GOT3 (cell line): ENCODE results near the gene IGLON5.

Source experiments
- DNase-seq: peaks from one replicate; lab custom pipeline; 2025; ENCODE audit warnings: mixed read lengths; lab: John Stamatoyannopoulos, UW

The IGLON5 gene

GRCh38 chr19:51317968-51318367 is 6.5 kb downstream of the IGLON5 start:
- DNase-seq: no peak

DNA sequence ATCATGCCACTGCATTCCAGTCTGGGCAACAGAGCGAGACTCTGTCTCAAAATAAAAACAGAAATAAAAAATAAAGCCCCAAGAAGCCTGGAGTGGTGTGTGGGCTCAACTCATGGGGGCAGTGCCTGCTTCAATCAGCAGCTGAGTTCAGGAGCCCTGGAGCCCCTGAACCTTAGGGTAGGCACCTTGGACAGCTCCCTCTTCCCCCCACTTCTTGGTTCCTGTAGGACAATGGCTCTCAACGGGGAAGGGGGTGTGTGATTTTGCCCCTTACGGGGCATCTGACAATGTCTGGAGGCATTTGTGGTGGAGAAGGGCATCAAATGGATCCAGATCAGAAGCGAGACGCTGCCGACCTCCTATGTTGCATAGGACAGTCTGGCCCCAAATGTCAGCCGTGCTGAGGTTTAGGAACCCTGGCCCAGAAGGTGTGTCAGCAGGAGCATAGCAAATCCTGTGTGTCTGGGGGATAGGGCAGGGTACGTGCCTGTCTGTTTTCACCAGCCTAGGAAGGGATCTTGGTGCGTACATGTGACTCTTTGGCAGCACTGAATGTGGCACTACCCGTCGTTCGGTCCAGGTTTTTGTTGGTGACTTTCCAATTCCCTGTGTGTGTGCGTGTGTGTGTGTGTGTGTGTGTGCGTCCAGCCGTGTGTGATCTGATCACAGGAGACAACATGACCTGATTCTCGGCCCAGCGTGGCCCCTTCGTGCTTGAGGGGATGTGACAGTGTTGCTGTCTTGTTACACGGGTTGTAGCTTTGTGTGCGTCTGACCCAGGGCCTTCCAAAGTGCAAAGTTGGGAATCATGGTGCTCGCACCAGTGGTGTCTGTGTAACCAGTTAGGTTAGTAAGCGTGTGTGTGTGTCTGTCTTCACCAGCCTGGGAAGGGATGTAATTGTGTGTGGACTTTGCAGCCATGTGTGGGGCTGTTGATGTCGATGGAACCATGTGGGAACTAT is 7.5 kb downstream of the IGLON5 start:
- no peak for DNase-seq

DNA sequence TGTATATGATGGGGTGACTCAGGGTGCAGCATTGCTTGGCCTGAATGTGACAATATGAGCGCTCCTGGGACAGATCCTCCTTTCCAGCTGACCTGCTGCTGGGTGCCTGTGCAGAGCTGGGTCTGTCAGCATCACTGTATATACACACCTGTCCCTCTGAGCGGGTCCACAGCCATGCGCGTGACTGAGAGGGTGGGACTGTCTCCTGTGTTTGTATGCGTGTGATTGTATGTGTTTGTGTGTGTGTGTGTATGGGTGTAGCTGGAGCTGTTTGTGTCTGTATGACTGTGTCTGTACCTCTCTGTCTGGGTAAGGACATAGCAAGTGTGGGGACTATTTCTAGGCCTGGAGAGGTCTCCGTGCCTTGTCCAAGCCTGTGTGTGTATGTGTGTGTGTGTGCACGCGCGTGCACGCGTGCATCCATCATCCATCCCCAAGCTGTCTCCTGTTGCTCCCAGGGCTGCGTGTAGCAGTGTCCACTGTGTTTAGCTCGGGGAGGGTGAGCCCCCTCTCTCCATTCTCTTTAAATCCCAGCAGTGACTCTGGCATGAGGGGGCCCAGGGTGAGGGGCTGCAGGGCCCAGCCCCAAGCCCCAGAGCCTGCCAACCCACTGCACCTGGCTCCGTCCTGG is 8.3 kb downstream of the IGLON5 start:
- no peak for DNase-seq

- DNase-seq: no peak
Observed at GRCh38 chr19:51320280-51320657, 8.8 kb downstream of the IGLON5 start.

GRCh38 chr19:51321799-51322198 is 10.4 kb downstream of the IGLON5 start:
- DNase-seq: no peak

GRCh38 chr19:51323481-51324166 is 12.2 kb downstream of the IGLON5 start:
- DNase-seq: no peak

GRCh38 chr19:51324167-51324481 is 12.7 kb downstream of the IGLON5 start:
- no peak for DNase-seq

GRCh38 chr19:51325161-51325976 is 13.9 kb downstream of the IGLON5 start:
- DNase-seq: no peak

DNA sequence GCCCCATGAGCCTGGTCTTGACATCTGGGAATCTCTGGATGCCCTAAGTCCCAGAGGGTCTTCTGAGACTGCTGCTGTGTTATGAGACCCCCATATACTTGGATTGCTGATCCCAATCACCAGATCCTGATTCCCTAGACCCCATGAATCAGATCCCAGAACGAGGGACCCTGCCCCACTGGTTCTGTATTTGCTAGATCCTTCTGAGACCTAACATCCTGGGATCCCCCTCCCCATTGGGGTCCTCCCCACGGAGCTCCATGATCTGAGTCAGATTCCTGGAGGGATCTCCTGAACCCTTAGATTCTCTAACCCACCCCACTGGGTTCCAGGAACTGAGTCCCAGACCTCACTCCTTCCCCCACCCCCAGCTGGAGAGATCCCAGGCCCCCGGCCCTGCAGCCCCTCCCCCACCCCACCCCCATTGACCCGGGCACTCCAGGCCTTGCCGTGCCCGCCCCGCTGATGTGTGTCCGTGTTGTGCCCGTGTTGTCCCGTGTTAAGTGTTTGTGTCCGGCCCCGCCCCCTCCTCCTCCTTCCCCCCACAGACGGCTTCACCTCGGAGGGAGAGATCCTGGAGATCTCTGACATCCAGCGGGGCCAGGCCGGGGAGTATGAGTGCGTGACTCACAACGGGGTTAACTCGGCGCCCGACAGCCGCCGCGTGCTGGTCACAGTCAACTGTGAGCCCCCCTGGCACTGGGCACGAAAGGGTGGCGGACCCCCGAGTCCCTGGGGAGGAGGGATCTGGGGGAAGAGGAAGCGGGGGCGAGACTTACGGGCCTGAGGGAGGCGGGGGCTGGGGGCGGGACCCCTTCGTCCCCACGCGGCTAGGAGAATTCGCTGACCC is 15.0 kb downstream of the IGLON5 start:
- DNase-seq: no peak

GRCh38 chr19:51327066-51328001 is 15.9 kb downstream of the IGLON5 start:
- DNase-seq: no peak

GRCh38 chr19:51329411-51329810 is 18.0 kb downstream of the IGLON5 start:
- DNase-seq: no peak

DNA sequence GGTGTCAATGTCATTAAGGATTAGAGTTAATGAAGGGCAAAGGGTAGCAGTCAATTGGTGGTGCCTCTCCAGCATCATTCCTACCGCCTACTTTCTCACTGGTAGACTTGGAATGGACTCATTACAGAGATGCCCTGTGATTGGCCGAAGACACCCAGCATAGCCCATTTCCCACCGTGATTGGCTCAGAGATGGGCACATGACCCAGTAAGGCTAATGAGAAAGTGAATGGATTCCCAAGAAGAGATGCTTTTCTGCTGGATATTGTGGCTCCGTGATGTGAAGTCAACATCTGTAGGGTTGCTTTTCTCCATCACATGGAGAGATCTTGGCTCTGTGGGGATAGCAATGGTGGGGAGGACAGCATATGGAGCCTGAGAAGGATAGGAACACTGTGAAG is 18.9 kb downstream of the IGLON5 start:
- no peak for DNase-seq

- no peak for DNase-seq
Observed at GRCh38 chr19:51331193-51331592, 19.7 kb downstream of the IGLON5 start.

- no peak for DNase-seq
Observed at GRCh38 chr19:51331716-51332115, 20.3 kb downstream of the IGLON5 start.

DNA sequence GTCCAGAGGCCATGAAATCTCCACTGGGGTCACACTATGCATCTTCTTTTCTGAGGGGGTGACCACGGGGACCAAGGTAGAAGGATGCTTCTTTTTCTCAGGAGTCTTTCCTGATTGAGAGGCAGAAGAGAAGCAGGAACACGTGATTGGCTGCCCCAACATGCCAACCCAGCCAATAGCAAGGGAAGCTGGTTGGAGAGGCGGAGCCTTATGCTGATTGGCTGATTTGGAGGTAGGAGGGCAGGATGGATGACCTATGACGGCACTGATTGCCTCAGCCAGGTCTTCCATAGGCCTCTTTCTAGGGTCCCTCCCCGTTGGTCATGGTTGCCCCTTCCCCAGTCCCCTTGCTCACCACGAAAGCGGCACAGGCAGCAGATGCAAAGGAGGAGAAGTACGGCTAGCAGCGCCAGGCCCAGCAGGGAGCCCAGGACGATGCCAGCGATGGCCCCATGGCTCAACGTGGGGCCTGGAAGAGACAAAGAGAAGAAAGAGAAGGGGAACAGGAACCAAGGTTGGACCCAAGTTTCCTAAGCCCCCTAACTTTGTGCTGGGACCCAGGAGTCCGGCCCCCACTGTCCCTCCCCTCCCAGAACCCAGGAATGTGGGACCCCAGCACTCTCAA is 22.5 kb downstream of the IGLON5 start:
- no peak for DNase-seq

DNA sequence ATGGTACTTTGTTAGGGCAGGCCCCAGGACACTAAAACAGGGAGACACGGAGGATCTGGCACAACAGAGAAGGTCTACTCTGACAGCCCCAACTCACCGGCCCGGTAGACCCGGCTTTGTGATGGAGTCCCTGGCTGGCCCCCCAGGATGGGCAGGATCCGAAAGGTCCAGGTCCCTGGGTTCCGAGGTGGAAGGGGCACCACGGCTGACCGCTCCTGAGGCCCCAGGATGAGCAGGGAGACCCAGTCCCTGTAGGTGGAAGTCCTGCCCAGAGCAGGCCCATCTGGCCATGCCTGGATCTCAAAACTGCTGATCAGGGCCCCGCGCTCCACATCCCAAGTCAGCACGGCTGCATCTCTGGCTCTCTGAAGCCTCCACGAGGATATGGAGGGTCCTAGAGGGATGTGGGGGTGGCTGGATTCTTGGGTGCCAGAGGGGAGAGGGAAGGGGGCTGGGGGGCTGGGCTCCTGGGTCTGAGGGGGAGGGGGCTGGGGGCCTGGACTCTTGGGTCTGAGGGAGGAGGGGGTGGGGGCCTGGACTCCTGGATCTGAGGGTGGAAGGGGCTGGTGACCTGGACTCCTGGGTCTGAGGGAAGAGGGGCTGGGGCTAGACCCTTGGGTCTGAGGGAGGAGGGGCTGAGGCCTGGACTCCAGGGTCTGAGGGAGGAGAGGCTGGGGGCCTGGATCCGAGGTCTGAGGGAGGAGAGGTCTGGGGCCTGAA is 25.9 kb downstream of the IGLON5 start:
- no peak for DNase-seq

- no peak for DNase-seq
Observed at GRCh38 chr19:51337861-51338562, 26.6 kb downstream of the IGLON5 start.
